Measurements from ENCODE around the gene CCR3.

CCR3 gene

DNA sequence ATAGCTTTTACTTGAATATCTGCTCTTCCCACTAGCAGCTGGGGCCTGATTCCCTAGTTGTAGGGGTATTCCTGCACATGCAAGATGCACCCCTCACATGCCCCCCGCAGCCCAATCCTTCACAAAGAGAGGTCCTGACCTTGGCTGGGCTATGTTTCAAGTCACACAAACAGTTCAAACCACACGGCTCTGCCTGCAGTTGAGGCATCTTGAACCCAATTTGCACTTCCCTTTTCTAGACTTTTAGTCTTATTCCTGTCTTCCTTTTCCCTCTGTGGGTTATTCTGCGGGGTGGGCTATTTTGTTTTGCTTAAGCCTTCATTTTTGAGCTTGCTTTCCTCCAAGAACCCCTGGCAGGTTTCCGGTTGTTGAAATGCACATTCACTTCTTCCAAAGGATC, 20.9 kb upstream of the CCR3 start:
- DNase-seq (ENCODE audit: low read depth), result no peak

DNA sequence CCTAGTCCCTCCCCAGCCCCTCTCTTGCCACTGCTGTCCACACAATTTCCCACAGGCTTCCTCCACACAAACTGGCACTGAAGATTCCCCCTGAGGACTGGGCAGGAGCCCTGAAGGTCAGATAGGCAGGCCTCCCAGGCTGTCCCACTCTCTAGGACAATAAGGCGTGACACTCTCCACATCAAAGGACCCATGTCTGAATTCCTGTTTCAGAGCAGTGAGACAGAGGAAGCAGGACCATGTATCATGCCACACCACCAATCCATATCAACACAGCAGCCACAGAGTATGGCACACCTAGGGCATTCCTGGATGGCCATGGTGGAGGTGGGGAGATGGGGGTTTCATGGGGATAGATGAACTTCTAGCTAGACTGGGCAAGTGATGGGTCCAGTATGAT, 20.3 kb upstream of the CCR3 start:
- DNase-seq (ENCODE audit: low read depth), result no peak

DNA sequence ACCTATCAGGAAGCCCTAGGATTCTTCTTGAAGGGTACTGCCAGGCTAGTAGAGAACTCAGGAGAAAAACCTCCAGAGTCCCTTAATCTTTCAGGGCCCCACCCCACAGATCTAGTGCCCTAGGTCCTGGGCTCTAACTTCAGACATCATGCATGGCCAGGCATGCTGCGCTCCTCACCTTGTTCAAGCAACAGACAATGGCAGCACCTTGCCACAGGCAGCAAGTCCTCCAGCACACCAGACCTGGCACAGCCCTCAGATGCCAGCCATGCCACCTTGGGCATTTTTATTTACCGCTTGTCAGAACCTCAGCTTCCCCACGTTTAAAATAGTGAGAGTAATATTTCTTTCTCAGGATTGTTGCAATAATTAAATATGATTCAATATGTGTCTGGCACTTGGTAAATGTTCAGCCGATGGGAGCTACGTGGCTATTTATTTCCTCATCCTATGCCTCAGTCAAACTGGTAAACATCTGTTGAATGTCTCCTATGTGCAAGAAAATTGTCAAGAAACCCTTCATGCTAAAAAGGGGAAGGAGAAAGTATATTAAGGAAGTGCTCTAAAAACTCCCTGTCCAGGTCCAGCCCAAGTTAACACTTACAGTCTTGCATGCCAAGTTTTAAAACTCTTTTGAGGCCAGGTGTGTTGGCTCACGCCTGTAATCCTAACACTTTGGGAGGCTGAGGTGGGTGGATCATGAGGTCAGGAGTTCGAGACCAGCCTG, 19.7 kb upstream of the CCR3 start:
- DNase-seq (ENCODE audit: low read depth), result no peak

DNA sequence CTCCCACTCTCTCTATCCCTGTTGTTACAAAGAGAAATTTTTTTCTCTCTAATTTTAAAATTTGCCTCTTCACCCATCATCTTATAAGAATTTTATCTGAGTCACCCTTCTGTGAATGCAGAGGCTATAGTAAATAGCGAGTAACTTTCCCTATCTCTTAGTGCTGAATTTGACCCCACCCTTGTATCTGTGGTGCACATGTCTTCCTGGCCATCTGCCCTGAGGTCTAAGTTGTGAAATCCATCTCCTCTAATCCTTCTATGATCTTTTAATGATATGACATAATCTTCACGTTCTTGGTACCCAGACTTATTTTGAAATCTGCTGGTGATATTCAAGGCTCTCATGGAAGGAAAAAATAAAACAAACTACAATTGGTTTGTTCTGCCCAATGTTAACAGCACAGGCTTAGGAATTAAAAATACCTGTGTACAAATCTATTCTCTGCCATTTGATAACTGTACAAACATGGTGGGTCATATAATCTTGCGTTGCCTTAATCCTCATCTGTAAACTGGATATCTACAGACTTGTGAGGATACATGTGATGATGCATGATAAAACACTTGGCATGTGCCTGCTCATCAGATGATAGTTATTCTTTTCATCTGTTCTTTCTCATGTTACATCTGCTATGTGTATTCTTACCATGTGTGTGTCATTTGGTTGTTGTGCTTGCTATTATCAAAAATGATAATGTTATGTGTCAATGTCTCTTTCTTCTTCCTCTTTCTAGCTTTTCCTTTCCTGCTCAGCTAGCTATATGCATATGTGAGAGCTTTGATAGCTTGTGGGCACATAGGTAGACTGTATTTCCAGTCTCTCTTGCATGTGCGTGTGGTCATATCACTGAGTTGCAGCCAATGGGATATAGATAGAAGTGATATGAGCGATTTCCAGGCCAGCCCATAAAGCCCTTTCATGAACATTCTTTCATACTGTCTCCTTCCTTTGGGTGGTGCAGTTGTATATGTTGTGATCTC, 13.7 kb upstream of the CCR3 start:
- no peak for DNase-seq (ENCODE audit: low read depth)

DNA sequence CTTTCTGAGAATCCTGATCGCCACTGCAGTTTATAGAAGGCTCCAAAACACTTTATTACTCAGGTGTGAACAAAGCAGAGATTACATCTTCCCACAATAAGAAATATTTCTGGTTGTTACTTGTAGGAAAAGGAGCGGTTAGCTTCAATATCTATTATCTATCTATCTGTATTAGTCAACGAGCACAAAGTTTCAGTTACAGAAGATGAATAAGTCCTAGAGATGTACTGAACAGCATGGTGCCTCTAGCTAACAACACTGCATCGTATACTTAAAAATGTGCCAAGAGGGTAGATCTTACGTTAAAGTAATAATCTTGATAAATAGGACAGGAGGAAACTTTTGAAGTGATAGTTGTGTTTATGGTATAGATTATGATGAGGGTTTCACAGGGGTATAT, 10.9 kb upstream of the CCR3 start:
- no peak for DNase-seq (ENCODE audit: low read depth)

DNA sequence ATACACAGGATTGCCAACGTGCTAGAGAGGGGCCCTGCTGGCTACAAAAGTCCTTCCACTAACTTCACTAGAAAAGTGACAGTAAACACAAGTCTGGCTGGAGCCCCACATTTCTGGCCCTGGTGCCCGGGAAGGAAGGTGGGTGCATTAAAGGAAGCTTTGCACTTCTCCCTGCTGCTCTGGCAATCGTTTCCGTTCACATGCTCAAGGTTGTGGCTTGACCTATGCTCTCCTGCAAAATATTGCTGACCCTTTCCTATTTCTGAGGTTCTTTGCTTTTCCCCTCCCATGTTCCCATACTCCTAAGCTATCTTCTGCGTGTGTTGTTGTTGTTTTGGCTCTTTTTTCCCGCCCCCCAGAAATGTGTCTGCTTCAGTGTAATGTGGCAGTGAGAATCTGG, 9.1 kb upstream of the CCR3 start:
- DNase-seq (ENCODE audit: low read depth), result no peak

DNA sequence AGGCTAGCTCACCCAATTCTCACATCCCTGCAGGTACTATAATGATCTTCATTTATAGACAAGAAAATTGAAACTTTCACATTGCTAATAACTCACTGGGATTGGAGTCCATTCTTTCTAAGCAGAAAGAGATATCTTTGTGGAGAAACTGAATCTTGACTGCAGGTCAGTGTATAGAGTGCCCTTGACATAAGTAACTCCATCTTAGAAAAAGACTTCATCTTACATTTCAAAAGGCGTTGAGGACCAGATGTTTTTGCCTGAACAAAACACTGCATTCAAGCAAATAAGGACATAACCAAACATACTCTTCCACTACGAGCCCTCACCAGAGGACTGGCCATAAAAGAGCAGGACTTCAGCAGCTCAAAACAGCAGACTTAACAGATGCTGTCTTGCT, 6.8 kb upstream of the CCR3 start:
- no peak for DNase-seq (ENCODE audit: low read depth)

DNA sequence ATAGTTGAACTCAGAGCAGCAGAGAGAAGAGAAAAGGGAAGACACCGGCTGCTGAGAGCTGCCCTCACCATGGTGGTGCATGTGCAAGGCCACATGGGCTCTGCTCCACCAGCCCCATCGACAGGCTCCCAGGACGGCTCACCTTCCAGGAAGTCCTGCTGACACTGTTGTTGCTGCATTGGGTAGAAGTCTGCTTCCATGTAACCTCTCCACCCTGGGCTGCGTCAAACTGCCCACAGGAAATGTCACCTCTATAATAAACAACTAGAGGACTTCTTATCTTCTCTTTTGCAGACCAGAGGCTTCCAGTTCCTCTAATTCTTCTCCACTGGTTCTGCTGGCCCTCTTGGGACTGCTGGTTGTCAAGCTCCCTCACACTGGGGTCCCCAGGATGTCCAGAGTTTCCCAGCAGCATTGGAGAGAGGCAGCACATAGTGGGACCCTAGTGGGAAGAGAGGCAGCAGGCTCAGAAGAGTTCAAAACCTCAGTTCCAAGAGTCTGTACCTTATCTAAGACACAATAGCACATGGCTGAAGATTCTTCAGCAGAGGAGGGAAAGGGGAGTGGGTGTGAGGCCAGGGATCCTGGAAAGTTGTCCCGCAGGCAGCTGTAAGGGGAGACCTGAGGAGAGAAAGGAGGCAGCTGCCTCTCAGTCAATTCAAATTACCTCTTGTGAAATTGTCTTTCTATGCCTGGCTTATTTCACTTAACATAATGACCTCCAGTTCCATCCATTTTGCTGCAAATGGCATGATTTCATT, 5.8 kb upstream of the CCR3 start:
- no peak for DNase-seq (ENCODE audit: low read depth)

DNA sequence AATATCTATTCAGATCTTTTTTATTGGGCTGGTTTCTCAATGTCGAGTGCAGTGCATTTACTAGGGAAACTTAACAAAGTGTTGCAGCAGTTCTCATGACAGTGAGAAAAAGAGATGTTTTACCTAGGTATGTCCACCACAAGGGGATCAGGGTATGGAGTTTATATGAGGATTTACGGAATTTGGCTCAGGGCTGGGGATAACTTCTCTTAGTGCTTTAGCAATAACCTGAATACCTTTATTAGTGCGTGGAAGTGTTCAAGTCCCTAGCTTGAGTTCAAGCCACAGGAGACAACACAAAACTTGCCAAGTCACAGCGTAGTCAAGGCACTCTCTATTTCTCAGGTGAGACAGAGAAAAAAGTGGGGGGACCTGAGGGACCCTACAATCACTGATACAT, 3.9 kb upstream of the CCR3 start:
- DNase-seq (ENCODE audit: low read depth), result no peak

DNA sequence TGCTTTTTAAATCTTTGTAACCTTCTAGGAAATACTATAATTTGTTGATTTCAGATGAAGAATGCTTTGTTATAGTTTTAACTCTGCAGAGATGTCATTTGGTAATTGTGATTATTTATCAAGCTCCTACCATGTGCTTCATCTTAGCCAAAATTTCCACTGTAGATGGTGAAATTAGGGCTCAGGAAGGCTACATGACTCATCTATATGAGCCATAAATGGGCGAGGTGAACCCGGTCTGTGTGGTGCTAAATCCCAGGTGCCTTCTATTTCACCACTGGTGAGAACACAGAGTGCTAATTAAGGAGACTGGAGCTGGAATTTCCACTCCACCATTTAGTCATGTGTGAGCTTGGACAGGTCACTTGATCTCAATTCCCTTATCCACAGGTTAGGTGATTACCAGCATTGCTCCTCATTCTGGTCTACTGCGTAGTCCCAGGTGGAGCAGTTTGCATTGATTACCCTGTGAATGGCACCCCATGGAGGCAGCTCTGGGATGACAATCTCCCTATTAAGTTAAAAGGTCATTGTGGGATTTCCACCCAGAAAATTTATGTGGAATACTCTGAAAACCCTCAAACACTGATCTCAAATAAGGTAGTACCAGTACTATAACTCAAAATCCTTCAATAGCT, 2.8 kb upstream of the CCR3 start:
- DNase-seq (ENCODE audit: low read depth), result no peak

DNA sequence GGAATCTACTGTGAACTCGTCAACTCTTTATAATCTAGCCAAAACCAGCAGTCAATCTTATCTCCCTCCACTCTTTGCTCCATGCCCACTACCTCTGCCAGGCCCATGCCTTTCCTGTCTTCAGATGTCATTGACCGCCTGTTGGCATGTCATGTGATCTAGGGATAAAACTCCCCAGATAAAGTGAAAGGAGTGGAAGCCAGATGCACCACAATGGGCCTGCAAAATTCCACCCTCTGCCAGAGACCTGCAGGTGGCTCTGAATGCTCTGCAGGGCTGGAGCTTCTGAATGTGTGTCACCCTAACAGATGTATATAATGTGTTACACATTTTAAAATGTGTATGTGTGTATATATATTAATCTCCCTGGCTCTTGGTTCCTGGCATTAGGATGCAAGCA, 2.3 kb upstream of the CCR3 start:
- no peak for DNase-seq (ENCODE audit: low read depth)

DNA sequence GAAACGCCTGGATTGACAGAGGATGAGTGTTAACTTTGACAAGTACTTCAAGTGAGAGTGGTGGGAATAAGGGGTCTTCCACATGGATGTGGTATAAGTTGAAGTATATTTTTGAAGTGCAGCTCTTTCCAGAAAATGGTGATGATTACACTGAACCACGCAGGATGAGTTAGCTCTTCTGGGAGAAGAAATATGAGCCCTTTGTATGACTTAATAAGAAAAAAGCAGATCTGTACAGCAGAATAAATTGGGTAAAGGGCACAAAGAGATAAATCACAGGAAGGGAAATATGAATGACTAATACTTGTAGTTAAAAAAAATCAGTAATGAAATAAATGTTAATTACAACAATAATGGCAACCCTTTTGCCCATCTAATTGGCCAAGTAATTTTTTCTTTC, 1.3 kb downstream of the CCR3 start:
- DNase-seq (ENCODE audit: low read depth), result no peak

DNA sequence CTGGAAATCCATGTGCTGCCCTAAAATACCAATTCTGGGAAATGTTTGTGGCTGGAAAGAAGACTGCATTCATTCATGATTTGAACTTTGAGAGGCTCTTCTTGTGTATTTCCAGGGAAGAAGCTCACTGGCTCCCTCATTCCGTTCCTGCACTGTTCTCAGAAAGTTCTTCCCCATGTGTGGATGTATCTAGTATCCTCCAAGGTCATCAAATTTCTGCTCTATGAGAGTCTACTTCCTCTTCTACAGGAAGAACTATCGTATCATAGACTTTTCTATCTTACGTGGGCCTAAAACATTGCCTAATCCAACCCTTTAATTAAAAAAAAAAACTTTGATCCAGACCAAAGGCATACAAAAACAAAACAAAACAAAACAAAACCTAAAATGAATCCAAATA, 2.9 kb downstream of the CCR3 start:
- no peak for DNase-seq (ENCODE audit: low read depth)

DNA sequence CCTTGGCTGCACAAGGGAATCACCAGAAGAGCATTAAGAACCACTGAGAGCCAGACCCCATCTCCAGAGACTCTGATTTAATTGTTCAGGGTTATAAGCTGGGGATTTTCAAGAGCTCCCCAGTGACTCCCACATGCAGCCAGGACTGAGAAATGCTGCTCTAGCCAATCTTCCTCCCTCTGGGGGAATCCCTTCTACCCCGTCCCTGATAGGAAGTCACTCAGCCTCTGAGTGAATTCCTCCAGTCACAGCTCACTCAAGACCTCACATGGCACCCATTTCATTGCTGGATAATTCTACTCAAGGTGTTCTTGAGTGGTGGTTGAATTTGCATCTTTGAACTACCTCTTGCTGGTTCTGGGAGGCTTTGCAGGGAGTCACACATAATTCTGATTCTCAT, 10.7 kb downstream of the CCR3 start:
- no peak for DNase-seq (ENCODE audit: low read depth)

DNA sequence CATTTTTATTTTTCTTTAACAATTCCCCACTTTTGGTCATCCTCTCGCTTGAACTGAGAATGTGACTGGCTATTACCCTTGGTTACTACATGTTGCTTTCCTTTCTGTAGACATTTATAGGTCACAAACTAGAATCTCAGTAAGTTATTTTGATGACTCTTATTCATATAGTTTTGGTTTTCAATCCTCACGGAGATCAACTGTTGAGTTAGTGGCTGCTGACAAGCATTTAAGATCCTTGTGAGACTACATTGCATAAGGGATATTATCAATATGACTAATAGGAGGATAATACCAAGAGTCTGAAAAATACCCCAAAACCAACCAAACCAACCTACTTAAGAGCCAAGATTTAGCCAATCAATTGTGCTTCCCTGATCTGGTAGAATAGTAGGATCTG, 16.3 kb downstream of the CCR3 start:
- no peak for DNase-seq (ENCODE audit: low read depth)

DNA sequence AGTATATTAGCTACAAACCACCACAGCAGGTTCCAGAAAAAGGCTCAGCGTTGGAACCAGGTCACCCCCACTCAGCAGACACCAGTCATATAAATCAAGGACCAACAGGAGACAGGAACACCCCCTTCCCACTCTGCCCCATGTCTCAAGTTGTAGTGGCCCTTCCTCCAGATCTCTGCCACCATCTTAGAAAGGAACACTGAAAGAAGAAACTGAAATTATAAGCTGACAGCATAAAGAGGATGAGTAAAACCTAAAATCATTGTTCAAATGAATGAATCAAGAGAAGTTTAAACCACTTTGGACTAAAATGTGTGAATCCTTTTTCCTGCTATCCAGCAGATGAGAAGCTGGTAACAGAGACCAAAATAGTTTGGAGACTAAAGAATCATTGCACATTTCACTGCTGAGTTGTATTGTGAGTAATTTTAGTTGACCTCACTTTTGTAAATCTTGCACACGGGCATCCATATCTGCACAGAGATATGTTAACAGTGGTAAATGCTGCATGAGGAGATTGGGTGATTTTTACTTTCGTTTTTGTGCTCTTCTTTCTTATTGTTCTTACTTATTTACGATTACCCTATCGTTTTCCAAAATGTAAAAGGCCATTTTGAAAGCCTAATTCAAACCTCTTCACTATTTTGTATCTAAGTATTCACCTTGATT, 19.8 kb downstream of the CCR3 start:
- no peak for DNase-seq (ENCODE audit: low read depth)

DNA sequence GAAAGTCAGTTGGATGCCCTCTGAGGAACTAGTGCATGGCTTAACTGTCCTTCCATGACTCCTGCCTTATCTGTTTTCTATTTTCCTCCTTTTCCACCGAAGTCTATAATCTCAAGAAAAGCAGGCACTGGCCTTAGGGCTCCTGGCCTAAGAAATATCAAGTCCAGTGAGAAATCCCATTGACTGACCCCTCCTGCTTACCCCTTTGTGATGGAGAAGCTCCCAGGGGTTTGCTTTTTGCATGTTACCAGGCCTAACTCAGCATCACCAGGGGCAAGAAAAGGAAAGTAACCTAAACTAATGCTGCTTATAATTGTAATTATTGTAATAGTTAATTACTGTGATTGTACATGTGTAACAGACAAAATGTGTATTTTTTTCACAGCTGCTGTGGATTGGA, 21.7 kb downstream of the CCR3 start:
- DNase-seq (ENCODE audit: low read depth), result no peak

DNA sequence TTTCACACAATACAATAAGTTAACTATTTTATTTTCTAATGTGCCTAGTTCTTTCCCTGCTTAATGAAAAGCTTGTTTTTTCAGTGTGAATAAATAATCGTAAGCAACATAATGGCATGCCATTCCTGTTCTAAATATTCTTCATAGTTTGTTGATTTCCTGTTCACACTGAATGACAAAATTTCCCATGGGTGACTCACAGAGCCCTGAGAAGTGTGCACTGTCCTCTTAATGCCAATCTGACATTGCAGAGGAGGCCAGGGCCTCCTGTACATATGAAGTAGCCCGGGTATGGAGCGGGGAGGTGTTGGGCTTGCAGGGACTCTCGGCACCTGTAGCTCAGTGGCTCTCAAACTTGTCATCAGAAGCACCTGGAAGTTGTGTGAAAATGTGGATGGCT, 24.3 kb downstream of the CCR3 start:
- DNase-seq (ENCODE audit: low read depth), result no peak

DNA sequence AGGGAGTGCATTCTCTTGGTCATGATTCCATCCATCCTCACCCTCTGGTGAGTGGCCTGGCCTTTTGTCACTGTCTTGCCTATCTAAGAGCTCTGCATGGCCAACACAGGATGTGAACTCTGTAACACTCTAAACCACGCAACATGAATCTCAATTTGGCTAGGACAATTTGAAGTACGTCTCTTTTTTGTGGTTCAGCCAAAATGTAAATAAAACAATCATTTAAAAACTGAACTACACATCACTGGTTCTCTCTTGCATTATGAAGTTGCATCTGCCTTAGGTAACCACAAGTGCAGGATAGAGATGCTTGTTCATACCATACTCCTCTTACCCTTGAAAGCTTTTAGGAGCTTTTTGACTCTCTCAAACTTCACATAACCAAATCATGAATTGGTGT, 27.3 kb downstream of the CCR3 start:
- DNase-seq (ENCODE audit: low read depth), result no peak

DNA sequence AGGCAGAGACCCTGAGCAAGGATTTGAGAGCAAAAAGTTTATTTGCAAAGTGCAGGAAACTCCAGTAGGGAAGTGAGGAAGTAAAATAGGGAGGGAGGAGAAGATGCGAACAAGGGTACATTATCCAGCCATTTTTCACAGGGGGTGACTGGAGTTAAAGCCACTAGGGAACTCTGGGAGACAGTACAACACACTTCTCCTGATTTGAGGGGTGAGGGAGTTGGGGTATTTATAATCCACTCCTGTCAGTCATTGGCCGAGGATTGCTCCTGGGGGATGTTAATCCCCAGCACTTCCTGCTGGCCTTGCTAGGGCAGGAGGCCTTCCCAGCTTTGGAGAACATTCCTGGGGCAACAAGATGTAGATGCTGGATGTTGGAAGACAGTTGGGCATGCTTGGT, 28.2 kb downstream of the CCR3 start:
- DNase-seq (ENCODE audit: low read depth), result no peak

DNA sequence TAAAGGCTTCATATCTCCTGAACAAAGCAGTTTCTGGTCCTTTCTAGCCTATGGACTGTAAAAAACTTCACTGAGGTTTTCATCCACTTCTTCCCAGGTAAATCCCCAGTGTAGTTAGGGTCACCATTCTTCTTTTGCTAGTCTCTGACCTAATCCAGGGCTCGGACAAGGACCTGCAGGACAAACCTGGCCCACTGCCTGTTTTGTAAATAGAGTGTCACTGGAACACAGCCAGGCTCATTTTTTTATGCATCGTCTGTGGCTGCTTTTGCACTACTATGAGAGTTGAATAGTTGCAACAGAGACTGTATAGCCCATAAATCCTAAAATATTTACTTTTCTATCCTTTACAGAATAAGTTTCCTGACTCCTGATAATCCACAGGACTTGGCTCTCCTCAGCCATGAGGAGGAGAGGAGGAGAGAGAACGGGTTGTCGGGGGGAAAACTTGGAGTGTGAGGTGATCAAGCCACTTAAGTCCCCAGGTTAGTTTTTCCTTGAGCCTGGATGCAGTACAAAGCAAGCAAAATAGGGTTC, 29.0 kb downstream of the CCR3 start:
- DNase-seq (ENCODE audit: low read depth), result no peak

All from activated T-helper 1 cell treated with Interleukin-2 at 50 U/mL for 16 hours (primary cell).